Measurements from ENCODE around the gene MMP19.
A peak's percentile ranks its signal among the peaks of the same experiment; 100 is the strongest.

The MMP19 gene

DNA sequence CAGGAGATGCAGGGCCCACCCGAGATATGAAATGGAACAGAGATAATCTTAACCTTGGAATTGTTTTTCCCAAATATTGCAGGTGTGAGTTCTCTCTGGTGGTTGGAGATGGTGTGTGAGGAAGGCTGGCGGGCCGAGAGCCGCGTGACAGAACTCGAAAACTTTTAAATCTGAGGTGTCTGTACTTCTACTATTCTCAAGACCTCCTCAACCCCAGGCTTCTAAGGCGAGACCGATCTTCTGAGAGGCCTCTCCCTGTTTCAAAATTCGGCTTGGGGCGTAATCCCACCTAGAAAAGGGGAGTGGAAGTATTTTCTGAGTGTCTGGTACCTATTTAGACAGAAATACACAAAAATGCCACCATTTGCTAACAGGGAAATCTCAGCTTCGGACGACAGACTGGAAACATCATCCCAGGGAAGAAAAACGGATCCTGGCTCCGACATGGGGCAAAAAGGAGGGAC, 25.8 kb downstream of the MMP19 start:
- Mint-ChIP-seq H3K4me3 (no peak overlapping the region), H3K9me3 (no peaks in the 10 kb centered on the region), H3K27ac (no peak overlapping the region), H3K27me3 (no peaks in the 10 kb centered on the region), H3K36me3 (ENCODE audit: insufficient read depth) (peaks cover 42% of the 10 kb centered on the region), H3K4me1 (ENCODE audit: low read depth in 2 of 2) (peaks cover 33 to 35% of the 10 kb centered on the region in 2 donors)
- no peak for DNase-seq
- ATAC-seq (replicated peaks): no peak

GRCh38 chr12:55815473-55815872, 27.3 kb downstream of the MMP19 start:
- peaks cover 37% of the 10 kb centered on the region for H3K36me3 Mint-ChIP-seq (ENCODE audit: insufficient read depth)

GRCh38 chr12:55814257-55814656, 28.5 kb downstream of the MMP19 start:
- H3K27me3 Mint-ChIP-seq: no peaks in the 10 kb centered on the region
- H3K9me3 Mint-ChIP-seq: no peaks in the 10 kb centered on the region
- H3K27ac Mint-ChIP-seq: no peak overlapping the region
- no peak overlapping the region for H3K4me3 Mint-ChIP-seq
- H3K36me3 Mint-ChIP-seq (ENCODE audit: insufficient read depth): peaks cover 41% of the 10 kb centered on the region
- DNase-seq (no peak), ATAC-seq (replicated peaks) (no peak)
- peaks cover 38 to 43% of the 10 kb centered on the region in 2 donors for H3K4me1 Mint-ChIP-seq (ENCODE audit: low read depth in 2 of 2)

More at GRCh38 chr12:55815473-55815872, 27.3 kb downstream of the MMP19 start:
- Mint-ChIP-seq H3K4me3 (no peak overlapping the region), H3K4me1 (ENCODE audit: low read depth in 2 of 2) (peaks cover 41 to 43% of the 10 kb centered on the region in 2 donors), H3K27ac (no peak overlapping the region), H3K9me3 (no peaks in the 10 kb centered on the region), H3K27me3 (no peaks in the 10 kb centered on the region)
- ATAC-seq (replicated peaks) (no peak), DNase-seq (no peak)

DNA sequence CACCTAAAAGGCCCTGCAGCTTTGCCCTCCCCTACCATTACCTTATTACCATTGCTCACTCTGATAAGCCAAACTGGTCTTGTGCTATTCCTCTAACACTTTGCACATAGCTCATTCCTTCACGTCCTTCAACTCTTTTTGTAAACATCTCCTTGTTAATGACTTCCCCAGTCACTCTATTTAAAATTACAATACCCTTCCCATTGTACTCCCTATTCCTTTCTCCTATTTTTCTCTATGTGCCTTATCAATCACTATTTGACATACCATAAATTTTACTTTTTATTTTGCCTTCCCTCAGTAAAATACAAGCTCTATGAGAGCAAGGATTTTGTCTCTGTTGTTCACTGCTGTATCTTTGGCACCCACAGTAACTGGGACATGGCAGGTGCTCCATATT, 30.6 kb downstream of the MMP19 start:
- no peak for DNase-seq
- no peak overlapping the region for H3K4me3 Mint-ChIP-seq
- ATAC-seq (replicated peaks): no peak
- peak overlapping the region in 1 of 2 donors; percentile 41 for H3K27ac Mint-ChIP-seq
- H3K4me1 Mint-ChIP-seq (ENCODE audit: low read depth in 2 of 2): peaks cover 29 to 35% of the 10 kb centered on the region in 2 donors
- no peaks in the 10 kb centered on the region for H3K27me3 Mint-ChIP-seq
- H3K36me3 Mint-ChIP-seq (ENCODE audit: insufficient read depth): peaks cover 63% of the 10 kb centered on the region
- no peaks in the 10 kb centered on the region for H3K9me3 Mint-ChIP-seq

DNA sequence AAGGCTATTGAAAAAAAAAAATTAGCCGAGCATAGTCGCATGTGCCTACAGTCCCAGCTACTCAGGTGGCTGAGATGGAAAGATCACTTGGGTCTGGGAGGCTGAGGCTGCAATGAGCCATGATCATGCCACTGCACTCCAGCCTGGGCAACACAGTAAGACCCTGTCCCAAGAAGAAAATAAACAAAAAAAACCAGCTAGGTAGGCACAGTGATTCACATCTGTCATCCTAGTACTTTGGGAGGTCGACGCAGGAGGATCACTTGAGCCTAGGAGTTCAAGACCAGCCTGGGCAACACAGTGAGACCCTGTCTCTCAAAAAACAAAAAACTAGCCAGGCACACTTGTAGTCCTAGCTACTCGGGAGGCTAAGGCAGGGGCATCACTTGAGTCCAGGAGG, 33.5 kb downstream of the MMP19 start:
- Mint-ChIP-seq H3K4me1 (ENCODE audit: low read depth in 2 of 2) (peaks cover 33 to 34% of the 10 kb centered on the region in 2 donors), H3K4me3 (no peak overlapping the region), H3K27me3 (no peaks in the 10 kb centered on the region), H3K36me3 (ENCODE audit: insufficient read depth) (peaks cover 67% of the 10 kb centered on the region), H3K9me3 (no peaks in the 10 kb centered on the region), H3K27ac (no peak overlapping the region)
- DNase-seq (no peak), ATAC-seq (replicated peaks) (no peak)

DNA sequence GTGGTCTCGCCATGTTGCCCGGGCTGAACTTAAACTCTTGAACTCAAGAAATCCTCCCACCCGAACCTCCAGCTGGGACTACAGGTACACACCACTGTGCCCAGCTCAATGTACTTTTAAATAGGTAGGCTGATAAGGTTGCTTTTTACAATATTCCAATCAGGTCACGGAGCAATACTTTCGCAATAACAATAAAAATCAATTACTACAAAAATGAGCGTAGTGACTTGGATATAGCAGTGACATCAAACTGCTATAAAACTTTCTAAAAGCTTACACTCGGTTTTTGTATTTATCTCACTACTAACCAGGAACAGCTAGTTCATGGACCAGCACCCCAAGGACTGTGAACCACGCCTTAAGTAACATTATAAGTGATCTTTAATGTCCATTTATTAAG, 35.8 kb downstream of the MMP19 start:
- Mint-ChIP-seq H3K9me3 (no peaks in the 10 kb centered on the region), H3K4me1 (ENCODE audit: low read depth in 2 of 2) (peaks cover 29 to 30% of the 10 kb centered on the region in 2 donors), H3K36me3 (ENCODE audit: insufficient read depth) (peaks cover 75% of the 10 kb centered on the region), H3K27me3 (no peaks in the 10 kb centered on the region), H3K4me3 (no peak overlapping the region), H3K27ac (peak overlapping the region in 1 of 2 donors; percentile 4)
- no peak for ATAC-seq (replicated peaks)
- no peak for DNase-seq

- Mint-ChIP-seq H3K27me3 (no peaks in the 10 kb centered on the region), H3K36me3 (ENCODE audit: insufficient read depth) (peaks cover 80% of the 10 kb centered on the region), H3K4me1 (ENCODE audit: low read depth in 2 of 2) (peaks cover 1 to 11% of the 10 kb centered on the region in 2 donors), H3K9me3 (no peaks in the 10 kb centered on the region), H3K4me3 (no peak overlapping the region), H3K27ac (peak overlapping the region in 1 of 2 donors; percentile 26)
- DNase-seq (no peak), ATAC-seq (replicated peaks) (no peak)
Measured at GRCh38 chr12:55797550-55797949, 45.2 kb downstream of the MMP19 start.

GRCh38 chr12:55797068-55797467, 45.7 kb downstream of the MMP19 start:
- Mint-ChIP-seq H3K36me3 (ENCODE audit: insufficient read depth) (peaks cover 81% of the 10 kb centered on the region), H3K4me1 (ENCODE audit: low read depth in 2 of 2) (peaks cover 1 to 11% of the 10 kb centered on the region in 2 donors), H3K27ac (peak overlapping the region in 1 of 2 donors; percentile 10), H3K9me3 (no peaks in the 10 kb centered on the region), H3K27me3 (no peaks in the 10 kb centered on the region), H3K4me3 (no peak overlapping the region)
- no peak for ATAC-seq (replicated peaks)
- DNase-seq: no peak

DNA sequence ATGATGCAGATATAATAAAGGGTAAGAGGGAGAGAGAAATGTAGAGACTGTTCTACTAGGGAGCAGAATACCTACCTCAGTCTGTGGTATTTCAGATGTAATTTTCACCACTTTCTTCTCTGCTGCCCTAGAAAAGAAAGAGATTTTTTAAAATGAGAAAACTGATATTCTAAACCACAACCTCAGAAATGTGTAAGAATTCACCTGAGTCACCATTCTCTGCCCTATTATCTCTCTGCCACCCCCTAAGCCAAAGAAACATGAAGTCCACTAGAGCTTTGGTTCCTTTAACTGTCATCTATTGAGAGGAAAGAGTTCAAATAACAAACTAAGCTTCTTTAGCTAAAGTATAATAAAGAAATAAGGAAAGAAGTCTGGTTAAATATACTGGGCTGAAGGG, 46.8 kb downstream of the MMP19 start:
- DNase-seq (no peak), ATAC-seq (replicated peaks) (no peak)
- Mint-ChIP-seq H3K9me3 (no peaks in the 10 kb centered on the region), H3K4me3 (no peak overlapping the region), H3K27ac (peak overlapping the region in 1 of 2 donors; percentile 58), H3K27me3 (no peaks in the 10 kb centered on the region), H3K4me1 (ENCODE audit: low read depth in 2 of 2) (peaks cover 1 to 11% of the 10 kb centered on the region in 2 donors), H3K36me3 (ENCODE audit: insufficient read depth) (peaks cover 82% of the 10 kb centered on the region)

DNA sequence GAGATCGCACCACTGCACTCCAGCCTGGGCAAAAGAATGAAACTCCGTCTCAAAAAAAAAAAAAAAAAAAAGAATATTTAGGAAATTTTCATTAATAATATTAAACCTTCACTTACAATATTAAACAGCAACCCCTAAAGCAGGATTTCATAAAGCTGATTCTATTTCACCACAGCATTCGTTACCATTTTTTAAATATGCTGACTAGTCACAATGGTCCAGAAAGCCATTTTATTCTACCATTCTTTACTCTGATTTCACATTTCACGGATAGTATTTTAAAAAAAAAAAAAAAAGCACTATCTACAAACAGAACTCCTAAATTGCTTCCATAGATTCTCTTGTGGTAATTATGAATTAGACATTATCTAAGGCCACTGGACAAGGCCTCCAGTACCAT, 52.8 kb downstream of the MMP19 start:
- Mint-ChIP-seq H3K27ac (no peak overlapping the region), H3K4me1 (ENCODE audit: low read depth in 2 of 2) (peaks cover 0 to 3% of the 10 kb centered on the region in 2 donors), H3K4me3 (no peak overlapping the region), H3K27me3 (no peaks in the 10 kb centered on the region), H3K36me3 (ENCODE audit: insufficient read depth) (peaks cover 92% of the 10 kb centered on the region), H3K9me3 (no peaks in the 10 kb centered on the region)
- no peak for ATAC-seq (replicated peaks)
- DNase-seq: no peak

DNA sequence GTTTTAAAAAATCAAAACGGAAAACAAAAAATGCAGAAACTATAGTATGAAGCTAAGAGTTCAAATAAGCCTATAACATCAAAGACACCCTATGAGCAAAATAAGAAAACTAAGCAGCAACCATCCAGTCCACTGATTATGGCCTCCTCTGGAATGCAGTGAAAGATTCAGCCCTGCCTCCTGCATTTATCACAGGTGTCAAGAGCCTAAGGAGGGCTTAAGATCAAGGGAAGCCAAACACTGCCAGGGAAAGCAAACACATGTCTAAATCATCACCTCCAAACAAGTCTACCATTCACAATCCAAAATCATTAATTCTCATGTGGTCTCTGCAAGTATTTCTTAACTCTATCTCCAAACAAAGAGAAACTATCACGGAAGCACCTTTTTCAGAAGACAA, 53.6 kb downstream of the MMP19 start:
- H3K4me1 Mint-ChIP-seq (ENCODE audit: low read depth in 2 of 2): peaks cover 0 to 3% of the 10 kb centered on the region in 2 donors
- H3K27ac Mint-ChIP-seq: no peak overlapping the region
- no peaks in the 10 kb centered on the region for H3K9me3 Mint-ChIP-seq

DNA sequence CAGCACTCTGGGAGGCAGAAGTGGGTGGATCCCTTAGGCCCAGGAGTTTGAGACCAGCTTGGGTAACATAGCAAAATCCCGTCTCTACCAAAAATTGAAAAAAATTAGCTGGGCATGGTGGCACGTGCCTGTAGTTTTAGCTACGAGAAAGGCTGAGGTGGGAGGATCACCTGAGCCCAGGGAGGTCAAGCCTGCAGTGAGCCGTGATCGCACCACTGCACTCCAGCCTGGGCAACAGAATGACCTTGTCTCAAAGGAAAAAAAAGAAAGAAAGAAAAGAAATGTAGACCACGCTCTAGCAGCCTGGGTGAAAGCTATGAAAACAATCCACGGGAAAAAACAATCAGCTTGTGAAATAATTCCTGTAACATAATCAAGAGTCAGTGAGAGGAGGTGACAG, 54.2 kb downstream of the MMP19 start:
- Mint-ChIP-seq H3K27me3 (no peaks in the 10 kb centered on the region), H3K36me3 (ENCODE audit: insufficient read depth) (peaks cover 90% of the 10 kb centered on the region), H3K27ac (peak overlapping the region in 1 of 2 donors; percentile 74), H3K4me1 (ENCODE audit: low read depth in 2 of 2) (peaks cover 0 to 3% of the 10 kb centered on the region in 2 donors), H3K9me3 (no peaks in the 10 kb centered on the region), H3K4me3 (no peak overlapping the region)
- DNase-seq (no peak), ATAC-seq (replicated peaks) (no peak)

More for the DNA sequence above, 53.6 kb downstream of the MMP19 start:
- H3K36me3 Mint-ChIP-seq (ENCODE audit: insufficient read depth): peaks cover 91% of the 10 kb centered on the region
- DNase-seq: no peak
- H3K27me3 Mint-ChIP-seq: no peaks in the 10 kb centered on the region
- no peak for ATAC-seq (replicated peaks)
- H3K4me3 Mint-ChIP-seq: no peak overlapping the region

All from effector memory CD8-positive, alpha-beta T cell (primary cell).